Embryonic facial prominence (tissue), 1 donor: ENCODE measurements around the gene FAM169A.
"Not testable (repeated sequence)": the region's sequence is repeated elsewhere in the genome, so short reads cannot be mapped to it uniquely, and the experiment has no call there.

Experiments
- DNase-seq: peaks from one replicate; pipeline ENCODE4 v3.0.0-alpha.2; 2016; ENCODE audit errors: extremely low spot score

The FAM169A gene

GRCh38 chr5:74869414-74869813 is 3.2 kb upstream of the FAM169A start:
- DNase-seq, result not testable (repeated sequence)

GRCh38 chr5:74866596-74867162 is 492 bp upstream of the FAM169A start:
- no peak for DNase-seq

GRCh38 chr5:74865256-74865803 is 857 bp downstream of the FAM169A start:
- no peak for DNase-seq

- DNase-seq, result no peak
Observed at GRCh38 chr5:74864823-74865222, 1.4 kb downstream of the FAM169A start.

DNA sequence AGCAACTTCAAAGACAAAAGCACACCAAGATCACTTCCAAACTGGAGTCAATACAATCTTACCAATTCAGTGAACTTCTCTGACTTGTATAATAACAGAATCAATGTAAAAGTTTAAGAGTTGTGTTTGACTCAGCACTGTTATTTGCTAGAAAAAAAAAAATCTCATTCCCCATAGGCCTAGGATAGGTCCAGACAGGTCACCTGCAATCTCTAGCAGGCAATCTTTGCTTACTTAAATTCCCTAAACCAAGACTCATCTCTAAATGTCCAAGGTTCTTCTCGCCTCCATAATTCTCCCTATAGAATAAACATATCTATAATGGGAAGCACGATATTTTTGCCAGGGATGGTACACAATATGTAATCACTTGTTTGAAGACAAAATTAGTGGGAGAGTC is 2.5 kb downstream of the FAM169A start:
- DNase-seq, result no peak

DNA sequence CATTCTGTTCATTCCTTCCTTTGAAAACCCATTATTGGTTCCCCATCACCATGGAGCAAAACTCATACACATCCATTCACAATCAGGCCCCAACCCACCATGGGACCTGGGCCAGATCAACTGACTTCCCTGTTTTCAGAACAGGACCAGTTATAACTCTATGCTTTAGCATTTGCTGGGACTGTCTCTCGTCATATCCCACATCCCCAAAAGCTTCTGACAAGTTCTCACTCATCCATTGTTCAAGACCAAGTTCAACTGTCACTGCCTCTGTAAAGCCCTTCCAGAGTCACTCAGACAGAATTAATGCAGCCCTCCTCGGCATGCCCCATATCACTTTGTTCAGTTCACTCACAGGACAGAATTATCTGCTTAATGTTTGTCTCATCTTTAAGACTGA is 4.0 kb downstream of the FAM169A start:
- no peak for DNase-seq

DNA sequence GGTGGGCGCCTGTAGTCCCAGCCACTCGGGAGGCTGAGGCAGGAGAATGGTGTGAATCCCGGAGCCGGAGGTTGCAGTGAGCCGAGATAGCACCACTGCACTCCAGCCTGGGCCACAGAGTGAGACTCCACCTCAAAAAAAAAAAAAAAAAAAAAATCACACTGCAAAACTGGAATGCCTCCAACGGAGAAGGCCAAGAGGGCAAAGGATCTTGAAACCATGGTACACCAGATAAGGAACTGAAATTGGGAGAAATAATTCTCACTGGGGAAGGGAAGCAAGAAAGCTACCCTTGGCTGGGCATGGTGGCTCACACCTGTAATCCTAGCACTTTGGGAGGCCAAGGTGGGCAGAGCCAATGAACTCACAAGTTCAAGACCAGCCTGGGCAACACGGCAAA is 9.2 kb downstream of the FAM169A start:
- DNase-seq, result not testable (repeated sequence)

GRCh38 chr5:74853256-74853655 is 12.9 kb downstream of the FAM169A start:
- DNase-seq, result no peak

- DNase-seq, result no peak
Observed at GRCh38 chr5:74851684-74852353, 14.4 kb downstream of the FAM169A start.

DNA sequence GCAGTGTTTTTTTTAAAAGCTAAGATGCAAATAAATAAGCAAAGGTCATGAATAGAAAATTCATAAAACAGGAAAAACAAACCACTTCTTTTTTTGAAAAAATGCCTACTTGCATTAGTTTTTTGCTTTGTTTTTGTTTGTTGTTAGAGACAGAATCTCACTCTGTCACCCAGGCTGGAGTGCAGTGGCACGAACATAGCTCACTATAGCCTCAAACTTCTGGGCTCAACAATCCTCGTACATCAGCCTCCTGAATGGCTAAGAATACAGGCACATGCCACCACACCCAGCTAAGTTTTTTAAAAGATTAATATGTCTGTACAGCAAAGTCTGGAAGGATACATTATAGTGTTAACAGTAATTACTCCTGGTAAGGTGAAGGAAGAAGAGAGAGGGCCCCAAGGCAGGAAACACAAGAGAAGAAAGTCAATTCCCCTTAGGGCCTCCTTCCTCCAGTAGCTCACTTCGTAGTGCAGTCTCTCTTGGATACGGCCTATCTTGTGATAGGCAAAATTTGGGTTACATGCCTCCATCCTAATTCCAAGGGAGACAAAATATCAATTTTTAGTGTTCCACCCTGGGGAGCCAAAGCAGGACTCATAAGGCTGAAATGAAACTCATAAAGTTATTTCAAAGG is 15.3 kb downstream of the FAM169A start:
- no peak for DNase-seq

DNA sequence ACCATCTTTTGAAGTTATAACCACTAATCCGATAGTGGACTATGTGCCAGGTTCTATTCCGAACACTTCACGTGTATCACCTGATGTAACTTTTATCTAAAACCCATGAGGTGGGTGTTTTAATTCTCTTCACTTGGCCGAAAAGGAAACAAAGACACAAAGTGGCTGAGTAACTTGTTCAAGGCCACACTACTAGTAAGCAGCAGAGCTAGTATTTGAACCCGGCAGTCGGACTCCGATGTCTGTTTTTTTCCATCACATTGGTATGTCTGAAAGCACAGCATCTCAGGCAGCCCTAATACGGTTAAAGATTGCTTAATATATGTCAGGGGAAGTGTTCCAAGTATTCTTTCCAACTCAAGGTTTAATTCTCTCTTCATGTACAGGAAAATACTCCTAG is 16.2 kb downstream of the FAM169A start:
- DNase-seq, result no peak

DNA sequence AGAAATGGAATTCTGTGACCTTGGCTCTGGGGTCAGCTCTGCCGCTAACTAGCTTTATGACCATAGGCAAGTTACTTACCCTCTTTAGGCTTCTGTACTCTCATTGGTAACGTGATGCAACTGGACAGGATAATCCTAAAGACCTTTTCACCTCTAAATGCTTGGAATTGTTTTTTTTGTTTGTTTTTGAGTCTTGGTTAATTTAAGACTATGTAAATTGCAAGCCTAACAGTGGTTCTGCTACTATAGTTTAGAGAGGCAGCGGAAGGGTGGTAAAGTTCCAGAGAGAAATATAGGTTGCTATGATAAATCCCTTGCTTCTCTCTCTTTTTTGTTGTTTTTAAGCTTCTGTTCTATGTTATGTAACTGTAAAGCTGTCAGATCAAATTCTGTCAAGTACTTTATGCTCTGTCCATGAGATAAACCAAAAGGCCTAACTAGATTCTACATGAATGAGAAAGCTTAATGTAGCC is 17.6 kb downstream of the FAM169A start:
- DNase-seq, result no peak

DNA sequence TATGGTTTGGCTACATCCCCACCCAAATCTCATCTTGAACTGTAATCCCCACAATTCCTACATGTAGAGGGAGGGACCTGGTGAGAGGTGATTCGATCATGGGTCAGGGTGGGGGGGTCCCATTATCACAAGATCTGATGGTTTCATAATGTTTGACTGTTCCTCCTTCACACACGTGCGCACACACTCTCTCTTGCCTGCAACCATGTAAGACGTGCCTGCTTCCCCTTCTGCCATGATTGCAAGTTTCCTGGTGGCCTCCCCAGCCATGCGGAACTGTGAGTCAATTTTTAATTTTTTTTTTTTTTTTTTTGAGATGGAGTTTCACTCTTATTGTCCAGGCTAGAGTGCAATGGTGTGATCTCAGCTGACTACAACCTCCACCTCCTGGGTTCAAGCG is 27.0 kb downstream of the FAM169A start:
- DNase-seq, result no peak

GRCh38 chr5:74838262-74838661 is 27.9 kb downstream of the FAM169A start:
- no peak for DNase-seq

GRCh38 chr5:74837115-74837514 is 29.1 kb downstream of the FAM169A start:
- no peak for DNase-seq

DNA sequence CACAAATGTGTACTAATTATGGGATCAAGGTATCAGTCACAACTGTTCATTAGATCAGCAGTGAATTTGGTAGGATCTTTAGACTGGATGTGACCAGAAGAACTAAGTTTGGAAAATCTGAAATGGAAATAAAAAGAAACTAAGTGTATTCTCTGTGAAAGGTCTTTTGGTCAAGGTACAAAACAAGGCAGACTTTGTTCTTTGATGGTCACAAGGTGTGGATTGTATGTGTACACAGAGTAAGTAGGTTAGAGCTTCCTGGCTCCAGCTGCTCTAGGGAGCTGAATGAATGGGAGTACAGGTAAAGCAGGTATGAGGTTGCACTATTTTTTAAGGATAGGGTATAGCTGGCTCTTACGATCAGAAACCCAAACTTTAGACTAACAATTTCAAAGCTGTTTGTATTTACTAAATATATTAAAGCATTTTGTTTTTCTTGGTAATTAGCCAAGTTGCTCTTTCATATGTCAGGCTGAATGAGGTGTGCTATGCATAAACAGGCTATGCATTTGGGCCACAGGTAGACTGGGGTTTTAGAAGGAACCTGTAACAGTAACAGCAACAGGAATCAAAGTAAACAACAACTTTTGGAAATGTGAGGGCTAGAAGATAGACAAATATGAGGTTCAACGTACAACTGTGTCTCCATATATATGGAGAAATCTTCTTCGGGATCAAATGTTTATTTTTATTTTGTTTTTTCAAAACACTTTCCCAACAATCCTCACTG is 32.5 kb downstream of the FAM169A start:
- no peak for DNase-seq

GRCh38 chr5:74829413-74829812 is 36.8 kb downstream of the FAM169A start:
- DNase-seq, result no peak

- no peak for DNase-seq
Observed at GRCh38 chr5:74822288-74822687, 43.9 kb downstream of the FAM169A start.

DNA sequence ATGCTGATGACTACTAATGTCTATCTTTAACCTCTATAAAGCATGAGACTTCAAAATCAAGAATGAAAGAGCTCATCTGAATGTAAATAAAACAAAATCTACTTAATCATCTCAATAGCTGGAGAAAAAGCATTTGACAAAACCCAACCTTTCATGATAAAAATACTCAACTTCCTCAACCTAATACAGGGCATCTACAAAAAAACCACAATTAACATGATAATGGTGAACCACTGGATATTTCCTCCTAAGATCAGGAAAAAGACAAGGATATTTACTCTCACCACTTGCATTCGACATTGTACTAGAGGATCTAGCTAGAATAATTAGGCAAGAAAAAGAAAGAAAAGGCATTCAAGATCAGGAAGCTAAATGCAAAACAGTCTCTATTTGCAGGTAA is 49.3 kb downstream of the FAM169A start:
- DNase-seq, result no peak

DNA sequence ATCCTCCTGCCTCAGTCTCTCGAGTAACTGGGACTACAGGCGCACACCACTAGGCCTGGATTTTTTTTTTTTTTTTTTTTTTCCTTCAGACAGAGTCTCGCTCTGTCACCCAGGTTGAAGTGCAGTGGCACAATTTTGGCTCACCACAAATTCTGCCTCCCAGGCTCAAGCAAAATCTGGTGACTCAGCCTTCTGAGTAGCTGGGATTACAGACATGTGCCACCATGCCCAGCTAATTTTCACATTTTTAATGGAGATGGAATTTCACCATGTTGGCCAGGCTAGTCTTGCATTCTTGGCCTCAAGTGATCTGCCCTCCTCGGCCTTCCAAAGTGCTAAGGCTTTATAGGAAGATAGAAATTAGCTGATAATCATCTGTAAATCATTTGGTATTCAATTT is 55.3 kb downstream of the FAM169A start:
- DNase-seq, result no peak

GRCh38 chr5:74801941-74802340 is 64.2 kb downstream of the FAM169A start:
- DNase-seq, result no peak

- DNase-seq, result no peak
Observed at GRCh38 chr5:74801197-74801596, 65.0 kb downstream of the FAM169A start.
